Uterus (tissue), 4 donors: ENCODE data around the gene LHPP. TPM values are rescaled to one million over a fixed set of nuclear protein-coding genes. Genes with fewer than 3 reads are reported as not detected.

Source experiments
- DNase-seq, 2 donors: peaks; one replicate each; pipeline ENCODE4 v3.0.0-alpha.2; 2019 to 2020
- H3K27ac ChIP-seq, 2 donors: fragments of 200-600 bp; sonication (generic); 1 replicate in 1 of 2; 2 replicates in 1 of 2; pipeline ENCODE4 v1.5.1; 2016 to 2018
- H3K27me3 ChIP-seq, 2 donors: fragments of 200-600 bp; sonication (generic); one replicate each; pipeline ENCODE4 v1.5.1; 2018 to 2019; ENCODE audit warnings: control low read depth in 1 of 2
- H3K36me3 ChIP-seq, 2 donors: fragments of 200-600 bp; sonication (generic); one replicate each; pipeline ENCODE4 v1.5.1; 2019; ENCODE audit warnings: control low read depth in 1 of 2
- H3K4me1 ChIP-seq, 2 donors: fragments of 200-600 bp; sonication (generic); one replicate each; pipeline ENCODE4 v1.5.1; 2018 to 2019; ENCODE audit warnings: control low read depth in 1 of 2
- H3K4me3 ChIP-seq, 2 donors: fragments of 200-600 bp; sonication (generic); 1 replicate in 1 of 2; 2 replicates in 1 of 2; pipeline ENCODE4 v1.5.1; 2018 to 2019; ENCODE audit warnings: mild to moderate bottlenecking in 1 of 2
- H3K9me3 ChIP-seq, 2 donors: fragments of 200-600 bp; sonication (generic); one replicate each; pipeline ENCODE4 v1.5.1; 2019; ENCODE audit warnings: control low read depth in 1 of 2
- CTCF ChIP-seq, 4 experiments: fragments of 200-600 bp in 2 of 4; fragments of 450-650 bp in 2 of 4; sonication (generic) in 2 of 4; IDR thresholded peaks; one replicate each; pipeline ENCODE4 v1.5.1; 2016 to 2019; ENCODE audit warnings: antibody characterized with exemption in 4 of 4, mild to moderate bottlenecking in 2 of 4, moderate library complexity in 1 of 4
- POLR2A ChIP-seq, 2 donors: fragments of 450-650 bp; IDR thresholded peaks; one replicate each; pipeline ENCODE4 v1.6.1; 2016; ENCODE audit warnings: antibody characterized with exemption in 2 of 2, mild to moderate bottlenecking in 1 of 2, moderate library complexity in 1 of 2
- intact Hi-C: fragments of 100-400 bp; cut with DNase I; formaldehyde crosslinking; loops from one replicate; pipeline ENCODE4 v1.15.1; 2023; ENCODE audit warnings: low total_unique reads
- total RNA-seq, 4 donors: library from RNA; depleted of rRNA in 3 of 4; stranded (reverse); fragments of >200 nt in 3 of 4; gene quantifications; one replicate each; pipeline versions ENCODE4 v1.1.0 to v1.2.4, GENCODE V29; 2014 to 2023
- donor health status: DM: yes; HTN: yes; CAD: no.

Gene LHPP
- total RNA-seq, 4 donors from 2014 or later = 0.51 to 23.2 (median 15.3) TPM; not detected in 1

DNA sequence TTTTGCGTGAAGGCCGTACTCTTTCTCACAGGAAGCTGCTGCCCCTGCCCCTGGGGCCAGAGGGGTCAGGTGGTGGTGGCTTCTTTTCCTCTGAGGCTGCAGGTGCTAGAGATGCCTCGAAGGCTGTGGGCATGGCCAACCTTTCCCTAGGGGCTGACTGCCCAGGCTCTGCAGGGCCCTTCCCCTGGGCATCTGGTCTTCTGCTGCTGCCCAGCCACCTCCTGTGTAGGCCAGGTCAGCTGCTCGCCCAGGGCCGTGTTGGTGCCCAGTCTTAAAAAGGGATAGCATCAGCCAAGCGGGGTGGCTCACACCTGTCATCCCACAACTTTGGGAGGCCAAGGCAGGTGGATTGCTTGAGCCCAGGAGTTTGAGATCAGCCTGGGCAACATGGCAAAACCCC is 168.2 kb downstream of the LHPP start:
- TF ChIP-seq CTCF (IDR thresholded peaks at IDR 0.05) = no peak
- TF ChIP-seq POLR2A (IDR thresholded peaks at IDR 0.05) = no peak
- H3K27me3 ChIP-seq = no peaks in the 10 kb centered on the region
- intact Hi-C loops = loop anchor here (10.0 kb wide), 1 partner anchor 95 kb away; no protein-coding TSS in a partner anchor
- H3K4me1 ChIP-seq = peaks cover 0 to 19% of the 10 kb centered on the region in 2 donors
- H3K9me3 ChIP-seq = no peaks in the 10 kb centered on the region
- H3K4me3 ChIP-seq = no peak overlapping the region
- H3K27ac ChIP-seq = peak overlapping the region; percentile 25 to 35
- no peaks in the 10 kb centered on the region for H3K36me3 ChIP-seq
- no peak for DNase-seq

DNA sequence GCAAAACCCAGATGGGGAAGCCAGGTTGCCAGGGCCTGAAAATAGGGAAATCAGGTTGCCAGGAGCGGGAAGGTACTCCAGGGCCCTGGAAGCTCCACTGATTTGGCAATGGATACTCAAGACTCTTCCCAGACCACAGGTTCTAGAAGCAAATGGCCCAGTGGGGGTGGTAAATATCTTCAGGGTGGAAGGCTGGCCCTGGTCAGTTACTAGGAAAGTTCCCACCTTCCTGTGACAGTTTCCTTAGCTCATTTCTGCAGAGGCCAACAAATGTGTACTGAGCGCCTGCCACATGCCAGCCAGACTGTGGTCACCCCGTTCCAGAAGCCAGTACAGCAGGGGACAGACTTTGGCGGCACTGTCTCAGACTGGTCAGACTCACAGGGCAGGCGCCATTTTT is 168.9 kb downstream of the LHPP start:
- H3K4me3 ChIP-seq = no peak overlapping the region
- no peaks in the 10 kb centered on the region for H3K9me3 ChIP-seq
- intact Hi-C loops = no loop called here
- H3K4me1 ChIP-seq = peaks cover 0 to 19% of the 10 kb centered on the region in 2 donors
- no peak for DNase-seq
- no peaks in the 10 kb centered on the region for H3K36me3 ChIP-seq
- peak overlapping the region in 1 of 2 donors; percentile 31 for H3K27ac ChIP-seq
- H3K27me3 ChIP-seq = no peaks in the 10 kb centered on the region
- TF ChIP-seq POLR2A (IDR thresholded peaks at IDR 0.05) (no peak), CTCF (IDR thresholded peaks at IDR 0.05) (no peak)

- Histone ChIP-seq H3K27me3 (no peaks in the 10 kb centered on the region), H3K4me1 (peaks cover 0 to 19% of the 10 kb centered on the region in 2 donors)
- intact Hi-C loops = no loop called here
Observed at GRCh38 chr10:124632064-124632531, 170.5 kb downstream of the LHPP start.

DNA sequence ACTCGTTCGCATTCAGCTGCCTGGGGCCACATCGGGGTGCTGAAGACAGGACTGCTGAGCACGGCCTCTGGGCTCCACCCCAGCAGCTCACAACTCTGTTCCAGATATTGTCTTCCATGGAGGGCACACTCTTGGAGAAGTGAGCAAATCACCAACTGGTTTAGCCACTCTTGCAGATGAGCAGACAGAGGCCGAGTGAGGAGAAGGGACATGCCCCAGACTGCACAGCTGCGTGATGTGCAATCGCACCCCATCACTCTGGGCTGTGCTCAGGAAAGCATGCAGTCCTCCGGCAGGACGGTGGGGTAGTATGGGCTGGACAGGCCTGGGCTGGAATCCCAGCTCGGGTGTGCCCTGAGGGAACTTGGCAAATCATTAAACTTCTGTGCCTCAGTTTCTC is 170.9 kb downstream of the LHPP start:
- DNase-seq = no peak
- Histone ChIP-seq H3K9me3 (no peaks in the 10 kb centered on the region), H3K4me1 (peaks cover 0 to 16% of the 10 kb centered on the region in 2 donors), H3K27ac (peak overlapping the region; percentile 31 to 33), H3K27me3 (no peaks in the 10 kb centered on the region), H3K36me3 (no peaks in the 10 kb centered on the region), H3K4me3 (no peak overlapping the region)
- intact Hi-C loops = no loop called here
- no peak for TF ChIP-seq CTCF (IDR thresholded peaks at IDR 0.05)
- no peak for TF ChIP-seq POLR2A (IDR thresholded peaks at IDR 0.05)

More at GRCh38 chr10:124632064-124632531, 170.5 kb downstream of the LHPP start:
- no peaks in the 10 kb centered on the region for H3K36me3 ChIP-seq
- H3K27ac ChIP-seq = peak overlapping the region; percentile 31 to 33
- DNase-seq = peak in 1 of 2 donors; percentile 61
- peak; percentile 13 to 61 (median 57) for TF ChIP-seq CTCF (IDR thresholded peaks at IDR 0.05)
- no peak for TF ChIP-seq POLR2A (IDR thresholded peaks at IDR 0.05)
- no peak overlapping the region for H3K4me3 ChIP-seq
- H3K9me3 ChIP-seq = no peaks in the 10 kb centered on the region

GRCh38 chr10:124636271-124636995 is 174.8 kb downstream of the LHPP start:
- intact Hi-C loops = no loop called here
- no peaks in the 10 kb centered on the region for H3K9me3 ChIP-seq
- no peak overlapping the region for H3K27ac ChIP-seq
- H3K4me1 ChIP-seq = peaks cover 6 to 10% of the 10 kb centered on the region in 2 donors
- TF ChIP-seq POLR2A (IDR thresholded peaks at IDR 0.05) (no peak), CTCF (IDR thresholded peaks at IDR 0.05) (no peak)
- no peak for DNase-seq
- H3K27me3 ChIP-seq = no peaks in the 10 kb centered on the region
- no peak overlapping the region for H3K4me3 ChIP-seq
- H3K36me3 ChIP-seq = no peaks in the 10 kb centered on the region
